Transverse colon (tissue), 4 donors: ENCODE measurements around the gene PTK7. TPM values are rescaled to one million over a fixed set of nuclear protein-coding genes. Genes with fewer than 3 reads are reported as not detected.
"Not testable (repeated sequence)": the region's sequence is repeated elsewhere in the genome, so short reads cannot be mapped to it uniquely, and the experiment has no call there.

ENCODE experiments used
- DNase-seq: peaks from one replicate; pipeline ENCODE4 v3.0.0-alpha.2; 2019
- H3K27ac ChIP-seq, 4 donors: fragments of 200-600 bp; sonication (generic); 2 replicates each; pipeline ENCODE4 v1.5.1; 2016 to 2018; ENCODE audit warnings: inconsistent platforms in 4 of 4
- H3K27me3 ChIP-seq: fragments of 200-600 bp; sonication (generic); 2 replicates; pipeline ENCODE4 v1.5.1; 2017; ENCODE audit warnings: inconsistent platforms
- H3K36me3 ChIP-seq, 4 donors: fragments of 200-600 bp; sonication (generic); 2 replicates each; pipeline ENCODE4 v1.5.1; 2017 to 2019; ENCODE audit warnings: inconsistent platforms in 4 of 4
- H3K4me1 ChIP-seq, 4 donors: fragments of 200-600 bp; sonication (generic); 2 replicates each; pipeline ENCODE4 v1.5.1; 2017 to 2020; ENCODE audit warnings: inconsistent platforms in 4 of 4
- H3K4me3 ChIP-seq, 4 donors: fragments of 200-600 bp; sonication (generic); 1 replicate in 1 of 4; 2 replicates in 3 of 4; pipeline versions ENCODE4 v1.5.1 to v1.6.1; 2017 to 2019; ENCODE audit warnings: inconsistent platforms in 4 of 4
- H3K9me3 ChIP-seq, 2 donors: fragments of 200-600 bp; sonication (generic); 2 replicates each; pipeline ENCODE4 v1.5.1; 2017 to 2019; ENCODE audit warnings: inconsistent platforms in 2 of 2
- EP300 ChIP-seq: sonication (generic); formaldehyde crosslinking; IDR thresholded peaks from one replicate; pipeline ENCODE4 v1.6.1; 2017; ENCODE audit warnings: antibody characterized with exemption, low read depth
- POLR2A ChIP-seq: fragments of 450-650 bp; IDR thresholded peaks from one replicate; pipeline ENCODE4 v1.6.1; 2016; ENCODE audit warnings: antibody characterized with exemption, mild to moderate bottlenecking, moderate library complexity
- POLR2AphosphoS5 ChIP-seq, 3 donors: sonication (generic); formaldehyde crosslinking; IDR thresholded peaks; one replicate each; pipeline ENCODE4 v1.6.1; 2016; ENCODE audit warnings: antibody characterized with exemption in 3 of 3
- WGBS, 2 donors: methylation state at CpG; one replicate each; pipeline ENCODE4 v1.1.5; 2018; ENCODE audit warnings: low coverage in 1 of 2; 5-methylcytosine and 5-hydroxymethylcytosine counted together
- in situ Hi-C, 4 donors: fragments of 200-750 bp; cut with MboI; loops; one replicate each; pipeline versions ENCODE4 v1.15.0 to v1.15.1; 2017; ENCODE audit warnings: low sequenced_read_pairs in 3 of 4, low pct_ligation_motif_present in 1 of 4, low pct_unique_long_range_greater_than_20kb in 1 of 4
- intact Hi-C: fragments of 100-400 bp; cut with DNase I; formaldehyde crosslinking; loops from one replicate; pipeline ENCODE4 v1.15.1; 2023; ENCODE audit warnings: low total_unique reads
- total RNA-seq, 4 donors: library from RNA; depleted of rRNA; stranded (reverse); fragments of >200 nt; gene quantifications; one replicate each; pipeline ENCODE4 v1.1.0, GENCODE V29; 2016
- TF ChIP-seq, protein P1 (sequence below), 5 experiments: fragments of 200-600 bp in 3 of 5; fragments of 450-650 bp in 2 of 5; sonication (generic) in 3 of 5; IDR thresholded peaks; 1 replicate in 2 of 5; 2 replicates in 3 of 5; pipeline ENCODE4 v1.5.1; 2016 to 2017; ENCODE audit warnings: antibody characterized with exemption in 5 of 5, inconsistent platforms in 3 of 5, mild to moderate bottlenecking in 2 of 5, moderate library complexity in 1 of 5

The PTK7 gene
- total RNA-seq, 4 donors from 2014 or later = 2.2 to 34.6 (median 6.0) TPM

DNA sequence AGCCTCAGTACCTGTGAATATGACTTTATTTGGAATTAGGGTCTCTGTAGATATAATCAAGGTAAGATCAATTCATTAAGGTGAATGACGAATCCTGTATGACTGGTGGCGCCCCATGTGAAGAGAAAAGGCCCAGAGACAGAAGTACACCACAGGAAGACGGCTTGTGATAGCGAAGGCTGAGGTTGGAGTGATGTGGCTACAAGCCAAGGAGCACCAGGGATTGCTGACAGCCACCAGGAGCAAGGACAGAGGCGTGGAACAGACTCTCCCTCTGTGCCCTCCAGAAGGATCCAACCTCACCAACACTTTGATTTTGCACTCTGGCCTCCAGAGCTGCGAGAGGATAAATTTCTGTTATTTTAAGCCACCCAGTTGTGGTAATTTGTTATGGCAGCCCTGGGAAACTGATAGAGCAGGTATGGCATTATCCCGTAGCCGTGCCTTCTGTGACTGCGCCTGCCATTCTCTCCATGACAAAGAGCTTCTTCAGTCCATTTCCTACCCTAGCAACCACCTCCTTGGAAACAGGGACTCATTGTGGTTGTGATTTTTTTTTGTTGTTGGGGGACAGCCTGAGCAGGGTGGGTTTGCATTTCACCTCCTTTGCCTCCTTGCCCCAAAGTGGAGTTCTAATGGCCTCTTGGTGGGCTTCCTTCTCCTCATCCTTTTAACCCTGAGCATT is 29.6 kb downstream of the PTK7 start:
- no peaks in the 10 kb centered on the region for H3K9me3 ChIP-seq
- H3K4me1 ChIP-seq = no peaks in the 10 kb centered on the region
- H3K27me3 ChIP-seq = no peaks in the 10 kb centered on the region
- H3K4me3 ChIP-seq = no peak overlapping the region
- in situ Hi-C loops = no loop called here
- intact Hi-C loops = no loop called here
- DNase-seq = no peak
- H3K27ac ChIP-seq = no peak overlapping the region
- H3K36me3 ChIP-seq = no peaks in the 10 kb centered on the region
- TF ChIP-seq POLR2AphosphoS5 (IDR thresholded peaks at IDR 0.05) (no peak), EP300 (no peak), POLR2A (no peak)
- TF ChIP-seq, protein P1, sequence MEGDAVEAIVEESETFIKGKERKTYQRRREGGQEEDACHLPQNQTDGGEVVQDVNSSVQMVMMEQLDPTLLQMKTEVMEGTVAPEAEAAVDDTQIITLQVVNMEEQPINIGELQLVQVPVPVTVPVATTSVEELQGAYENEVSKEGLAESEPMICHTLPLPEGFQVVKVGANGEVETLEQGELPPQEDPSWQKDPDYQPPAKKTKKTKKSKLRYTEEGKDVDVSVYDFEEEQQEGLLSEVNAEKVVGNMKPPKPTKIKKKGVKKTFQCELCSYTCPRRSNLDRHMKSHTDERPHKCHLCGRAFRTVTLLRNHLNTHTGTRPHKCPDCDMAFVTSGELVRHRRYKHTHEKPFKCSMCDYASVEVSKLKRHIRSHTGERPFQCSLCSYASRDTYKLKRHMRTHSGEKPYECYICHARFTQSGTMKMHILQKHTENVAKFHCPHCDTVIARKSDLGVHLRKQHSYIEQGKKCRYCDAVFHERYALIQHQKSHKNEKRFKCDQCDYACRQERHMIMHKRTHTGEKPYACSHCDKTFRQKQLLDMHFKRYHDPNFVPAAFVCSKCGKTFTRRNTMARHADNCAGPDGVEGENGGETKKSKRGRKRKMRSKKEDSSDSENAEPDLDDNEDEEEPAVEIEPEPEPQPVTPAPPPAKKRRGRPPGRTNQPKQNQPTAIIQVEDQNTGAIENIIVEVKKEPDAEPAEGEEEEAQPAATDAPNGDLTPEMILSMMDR (IDR thresholded peaks at IDR 0.05) = no peak
- WGBS, 2 donors = 77 to 84% methylated on average over 3 to 9 of the region's 9 CpGs

DNA sequence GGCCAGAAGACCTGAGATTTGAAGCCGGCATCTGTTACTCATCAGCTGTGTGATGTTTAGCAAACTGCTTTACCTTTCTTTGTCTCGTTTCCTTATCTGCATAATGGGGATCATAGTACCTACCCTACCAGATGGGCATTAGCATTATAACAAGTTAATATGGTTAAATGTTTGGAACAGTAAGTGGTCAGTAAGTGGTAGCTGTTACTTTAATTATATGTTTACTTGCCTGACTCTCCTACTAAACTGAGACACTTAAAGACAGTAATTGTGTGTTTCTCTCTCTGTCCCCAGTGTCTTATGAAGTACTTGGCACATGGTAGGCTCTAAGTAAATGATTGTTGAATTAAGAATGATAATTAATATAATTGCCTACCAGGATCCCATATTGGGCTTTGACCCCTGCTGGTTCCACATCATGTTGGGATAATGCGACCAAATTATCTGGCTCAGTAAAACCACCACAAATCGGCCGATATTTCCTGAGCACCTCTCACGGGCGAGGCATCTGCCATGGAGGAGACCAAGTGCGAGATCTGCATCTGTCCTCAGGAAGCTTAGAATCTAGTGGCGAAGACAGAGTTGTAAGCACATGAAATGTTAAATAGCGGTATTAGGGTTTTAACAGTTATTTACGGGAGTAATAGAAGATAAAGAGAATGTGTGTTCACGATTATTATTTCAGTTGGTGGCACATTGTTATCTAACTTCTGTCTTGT is 31.4 kb downstream of the PTK7 start:
- no peak overlapping the region for H3K27ac ChIP-seq
- no peaks in the 10 kb centered on the region for H3K4me1 ChIP-seq
- intact Hi-C loops (no loop called here), in situ Hi-C loops (no loop called here)
- DNase-seq = no peak
- no peaks in the 10 kb centered on the region for H3K27me3 ChIP-seq
- H3K9me3 ChIP-seq = no peaks in the 10 kb centered on the region
- no peaks in the 10 kb centered on the region for H3K36me3 ChIP-seq
- H3K4me3 ChIP-seq = no peak overlapping the region
- TF ChIP-seq POLR2AphosphoS5 (IDR thresholded peaks at IDR 0.05) (no peak), POLR2A (no peak), EP300 (no peak)
- TF ChIP-seq, protein P1 (IDR thresholded peaks at IDR 0.05) = no peak
- 93 to 98% methylated on average over 8 to 12 of the region's 12 CpGs for WGBS, 2 donors

DNA sequence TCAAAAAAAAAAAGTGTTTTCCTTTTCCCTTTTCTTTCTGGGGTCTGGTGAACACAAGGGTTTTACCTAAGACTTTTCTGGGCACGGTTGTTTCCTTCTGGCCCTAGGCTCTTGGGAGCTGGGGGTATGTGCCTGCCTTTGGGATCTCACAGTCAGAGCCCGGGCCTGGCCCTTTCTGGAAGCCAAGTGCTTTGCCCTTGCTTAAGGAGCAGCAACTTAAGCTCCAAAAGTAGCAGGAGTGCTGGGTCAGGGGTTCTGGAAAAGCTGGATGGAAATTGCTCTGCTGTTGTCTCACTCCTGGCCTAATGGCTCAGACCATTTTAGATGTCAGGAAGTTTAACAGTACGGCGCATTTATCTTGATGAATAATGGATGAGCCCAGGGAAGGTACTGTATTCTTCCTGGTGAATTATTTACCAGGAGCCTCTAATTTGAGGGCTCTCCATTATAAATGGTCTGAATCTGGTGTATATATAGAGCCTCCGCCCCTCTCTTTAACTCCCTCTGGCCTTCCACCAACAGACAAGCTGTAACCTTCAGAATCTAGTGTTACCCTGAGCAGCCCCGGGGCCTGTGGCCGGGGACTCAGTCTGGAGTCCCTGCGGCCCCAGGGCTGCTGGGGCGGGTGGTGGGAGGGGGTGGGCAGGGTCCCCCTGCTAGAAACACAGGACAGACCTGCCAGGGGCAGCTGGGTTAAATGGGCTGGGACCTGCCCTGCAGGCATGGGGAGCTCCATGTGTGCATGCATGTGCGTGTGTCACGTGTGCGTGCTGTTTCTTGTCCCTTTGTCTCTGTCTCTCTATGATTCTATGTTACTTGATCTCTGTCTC is 37.5 kb downstream of the PTK7 start:
- TF ChIP-seq POLR2AphosphoS5 (IDR thresholded peaks at IDR 0.05) (no peak), POLR2A (no peak), EP300 (no peak)
- TF ChIP-seq, protein P1 (IDR thresholded peaks at IDR 0.05) = no peak
- H3K4me1 ChIP-seq = peaks cover 5 to 21% (median 12%) of the 10 kb centered on the region in 4 donors
- no peaks in the 10 kb centered on the region for H3K27me3 ChIP-seq
- H3K9me3 ChIP-seq = no peaks in the 10 kb centered on the region
- intact Hi-C loops = no loop called here
- 40 to 47% methylated on average over 1 to 11 of the region's 12 CpGs for WGBS, 2 donors
- no peaks in the 10 kb centered on the region for H3K36me3 ChIP-seq
- H3K4me3 ChIP-seq = no peak overlapping the region
- DNase-seq = peak; percentile 28
- H3K27ac ChIP-seq = peak overlapping the region; percentile 56 to 77 (median 70)
- in situ Hi-C loops = no loop called here

DNA sequence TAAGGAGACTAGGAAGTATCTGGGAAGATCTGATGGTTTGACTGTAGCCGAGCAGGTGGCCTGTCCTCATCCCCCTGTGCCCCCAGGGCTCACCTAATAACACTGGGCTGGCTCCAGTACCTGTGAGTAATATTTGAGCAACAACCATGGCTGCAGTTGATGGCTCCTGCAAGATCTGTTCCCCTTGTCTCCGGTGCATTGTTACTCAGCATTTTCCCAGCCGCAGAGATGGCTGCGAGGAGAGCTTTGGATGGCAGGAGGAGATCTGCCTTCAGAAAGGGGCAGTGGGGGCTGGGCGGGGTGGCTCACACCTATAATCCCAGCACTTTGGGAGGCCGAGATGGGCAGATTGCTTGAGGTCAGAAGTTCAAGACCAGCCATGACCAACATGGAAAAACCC is 39.3 kb downstream of the PTK7 start:
- no peaks in the 10 kb centered on the region for H3K27me3 ChIP-seq
- TF ChIP-seq POLR2AphosphoS5 (IDR thresholded peaks at IDR 0.05) (no peak), POLR2A (no peak), EP300 (no peak)
- TF ChIP-seq, protein P1 (IDR thresholded peaks at IDR 0.05) = no peak
- intact Hi-C loops (no loop called here), in situ Hi-C loops (no loop called here)
- no peaks in the 10 kb centered on the region for H3K36me3 ChIP-seq
- H3K9me3 ChIP-seq = no peaks in the 10 kb centered on the region
- no peak for DNase-seq
- 66 to 87% methylated on average over 4 to 6 of the region's 6 CpGs for WGBS, 2 donors
- H3K4me1 ChIP-seq = peaks cover 5 to 21% (median 12%) of the 10 kb centered on the region in 4 donors
- no peak overlapping the region for H3K4me3 ChIP-seq
- H3K27ac ChIP-seq = no peak overlapping the region

DNA sequence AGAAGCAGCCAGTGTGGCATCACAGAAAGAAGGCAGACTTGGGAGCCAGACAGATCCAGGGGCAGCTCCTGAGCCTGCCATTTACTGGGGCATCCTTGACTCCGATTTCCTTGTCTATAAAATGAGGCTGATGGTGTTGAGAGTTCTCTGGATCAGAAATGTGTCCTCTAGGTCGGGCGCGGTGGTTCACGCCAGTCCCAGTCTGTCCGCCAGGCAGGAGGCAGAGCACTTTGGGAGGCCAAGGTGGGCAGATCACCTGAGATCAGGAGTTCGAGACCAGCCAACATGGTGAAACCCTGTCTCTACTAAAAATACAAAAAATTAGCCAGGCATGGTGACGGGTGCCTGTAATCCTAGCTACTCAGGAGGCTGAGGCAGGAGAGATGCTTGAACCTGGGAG is 41.4 kb downstream of the PTK7 start:
- H3K9me3 ChIP-seq, intact Hi-C loops, H3K27ac ChIP-seq, in situ Hi-C loops, H3K4me3 ChIP-seq, DNase-seq, H3K36me3 ChIP-seq, H3K27me3 ChIP-seq: not testable (repeated sequence)
- WGBS, 2 donors = 95% methylated on average over 8 of the region's 8 CpGs; no CpG with 5 or more reads in 1 of the 2 donors
- H3K4me1 ChIP-seq = peaks cover 5 to 21% (median 12%) of the 10 kb centered on the region in 4 donors
